H1 (cell line): ENCODE measurements around the gene HMCN1. TPM values are rescaled to one million over a fixed set of nuclear protein-coding genes. Genes with fewer than 3 reads are reported as not detected.

Experiments used
- CTCF ChIA-PET: fragments of 300-600 bp; sonication (Branson Sonifier 250); formaldehyde crosslinking; loops from one replicate; lab custom pipeline; 2021; ENCODE audit not compliant: partially characterized antibody; lab: Charles Lee
- POLR2A ChIA-PET: fragments of 300-600 bp; sonication (Branson Sonifier 250); formaldehyde crosslinking; loops from one replicate; lab custom pipeline; 2021; ENCODE audit warnings: inconsistent platforms; ENCODE audit not compliant: partially characterized antibody; lab: Charles Lee
- DNase-seq, 2 experiments: peaks; one replicate each; pipeline versions ENCODE4 v3.0.0 to v3.0.0-alpha.2; 2010 to 2022; ENCODE audit warnings: low spot score in 2 of 2, low read depth in 1 of 2, mixed read lengths in 1 of 2
- FAIRE-seq: peaks from 2 replicates; lab custom pipeline; 2011; peaks lifted over from hg19 to GRCh38; lab: Jason Lieb, UNC
- H2AFZ ChIP-seq: 2 replicates; pipeline ENCODE4 v1.8.1; 2012; ENCODE audit warnings: low read length, inconsistent platforms
- H2AK5ac ChIP-seq: 2 replicates; pipeline ENCODE4 v1.6.1; 2013; ENCODE audit warnings: low read depth, low read length
- H2BK120ac ChIP-seq: replicated peaks from 2 replicates; pipeline ENCODE3; 2013; ENCODE audit warnings: low read depth, low read length, inconsistent platforms
- H2BK12ac ChIP-seq: 2 replicates; pipeline ENCODE4 v1.6.1; 2013; ENCODE audit warnings: low read depth, low read length
- H2BK15ac ChIP-seq: 2 replicates; pipeline ENCODE4 v1.6.1; 2013; ENCODE audit warnings: low read length
- H2BK20ac ChIP-seq: 2 replicates; pipeline ENCODE4 v1.6.1; 2013; ENCODE audit warnings: low read length
- H2BK5ac ChIP-seq: 2 replicates; pipeline ENCODE4 v1.6.1; 2013; ENCODE audit warnings: low read depth, low read length
- H3K14ac ChIP-seq: 2 replicates; pipeline ENCODE4 v1.6.1; 2013; ENCODE audit warnings: inconsistent platforms; ENCODE audit not compliant: insufficient read length
- H3K18ac ChIP-seq: 2 replicates; pipeline ENCODE4 v1.6.1; 2013; ENCODE audit warnings: low read length; ENCODE audit errors: extremely low read depth
- H3K23ac ChIP-seq: 2 replicates; pipeline ENCODE4 v1.6.1; 2013; ENCODE audit warnings: inconsistent platforms; ENCODE audit not compliant: insufficient read length
- H3K23me2 ChIP-seq: 2 replicates; pipeline ENCODE4 v1.6.1; 2013; ENCODE audit warnings: low read depth, low read length
- H3K27ac ChIP-seq: 2 replicates; pipeline ENCODE4 v1.6.1; 2011; ENCODE audit warnings: low read depth, low read length, inconsistent platforms
- H3K27me3 ChIP-seq, 4 experiments: replicated peaks in 1 of 4; 1 replicate in 1 of 4; 2 replicates in 3 of 4; pipeline versions ENCODE4 v1.6.1 to v1.8.1; 2011 to 2013; ENCODE audit warnings: low read length in 3 of 4, mild to moderate bottlenecking in 3 of 4, inconsistent platforms in 2 of 4, mixed read lengths in 2 of 4, moderate library complexity in 1 of 4; ENCODE audit not compliant: control insufficient read depth in 3 of 4, insufficient read depth in 3 of 4; ENCODE audit errors: extremely low read depth in 1 of 4
- H3K36me3 ChIP-seq, 4 experiments: 2 replicates each; pipeline versions ENCODE4 v1.6.1 to v1.8.1; 2011 to 2013; ENCODE audit warnings: mild to moderate bottlenecking in 4 of 4, low read length in 3 of 4, moderate library complexity in 2 of 4, control low read depth in 1 of 4, inconsistent platforms in 1 of 4; ENCODE audit not compliant: insufficient read depth in 4 of 4, control insufficient read depth in 2 of 4
- H3K4ac ChIP-seq: replicated peaks from 2 replicates; pipeline ENCODE3; 2013; ENCODE audit warnings: low read length, low read depth, mixed read lengths, inconsistent platforms; ENCODE audit not compliant: insufficient read length
- H3K4me1 ChIP-seq, 4 experiments: replicated peaks in 1 of 4; 1 replicate in 1 of 4; 2 replicates in 3 of 4; pipeline versions ENCODE4 v1.6.1 to v1.8.1; 2011 to 2013; ENCODE audit warnings: low read length in 3 of 4, inconsistent platforms in 2 of 4, mixed read lengths in 1 of 4; ENCODE audit not compliant: insufficient read depth in 4 of 4, control insufficient read depth in 3 of 4
- H3K4me2 ChIP-seq, 2 experiments: 2 replicates each; pipeline versions ENCODE4 v1.6.1 to v1.8.1; 2011 to 2013; ENCODE audit warnings: low read depth in 2 of 2, low read length in 2 of 2, control low read depth in 1 of 2, inconsistent platforms in 1 of 2, mild to moderate bottlenecking in 1 of 2; ENCODE audit not compliant: insufficient read depth in 1 of 2
- H3K4me3 ChIP-seq, 4 experiments: fragments of 200-600, 300-600 bp in 1 of 4; sonication (generic), shearing (Covaris generic), sonication (Bioruptor Twin) in 1 of 4; 2 replicates each; pipeline versions ENCODE4 v1.5.1 to v1.8.1; 2011 to 2016; ENCODE audit warnings: low read length in 4 of 4, low read depth in 3 of 4, control low read depth in 2 of 4, inconsistent platforms in 2 of 4, mild to moderate bottlenecking in 2 of 4, mixed read lengths in 1 of 4, moderate library complexity in 1 of 4; ENCODE audit not compliant: insufficient read depth in 2 of 4; ENCODE audit errors: extremely low read depth in 1 of 4
- H3K56ac ChIP-seq: replicated peaks from 2 replicates; pipeline ENCODE3; 2013; ENCODE audit warnings: low read depth, mild to moderate bottlenecking, mixed read lengths, low read length, inconsistent platforms; ENCODE audit not compliant: insufficient read length
- H3K79me1 ChIP-seq: 2 replicates; pipeline ENCODE4 v1.6.1; 2013; ENCODE audit warnings: low read depth, low read length, control low read depth
- H3K79me2 ChIP-seq, 2 experiments: 2 replicates each; pipeline versions ENCODE4 v1.6.1 to v1.8.1; 2012 to 2013; ENCODE audit warnings: low read length in 2 of 2, mild to moderate bottlenecking in 2 of 2, inconsistent platforms in 1 of 2; ENCODE audit not compliant: insufficient read depth in 2 of 2, control insufficient read depth in 1 of 2
- H3K9ac ChIP-seq, 4 experiments: replicated peaks in 1 of 4; 1 replicate in 1 of 4; 2 replicates in 3 of 4; pipeline versions ENCODE4 v1.6.1 to v1.8.1; 2011 to 2013; ENCODE audit warnings: low read depth in 3 of 4, low read length in 3 of 4, control low read depth in 2 of 4, mild to moderate bottlenecking in 2 of 4, moderate library complexity in 2 of 4, inconsistent platforms in 1 of 4; ENCODE audit errors: extremely low read depth in 1 of 4
- H3K9me3 ChIP-seq, 2 experiments: 2 replicates each; pipeline versions ENCODE4 v1.6.1 to v1.8.1; 2012 to 2013; ENCODE audit warnings: mild to moderate bottlenecking in 2 of 2, moderate library complexity in 2 of 2, control low read depth in 1 of 2, inconsistent platforms in 1 of 2, low read depth in 1 of 2, low read length in 1 of 2, mixed read lengths in 1 of 2; ENCODE audit not compliant: insufficient read depth in 2 of 2
- H4K20me1 ChIP-seq, 2 experiments: replicated peaks in 1 of 2; 2 replicates each; pipeline versions ENCODE3 to v1.8.1; 2011 to 2013; ENCODE audit warnings: inconsistent platforms in 2 of 2, low read length in 2 of 2, mild to moderate bottlenecking in 1 of 2; ENCODE audit not compliant: insufficient read depth in 2 of 2, control insufficient read depth in 1 of 2
- H4K5ac ChIP-seq: 2 replicates; pipeline ENCODE4 v1.6.1; 2013; ENCODE audit warnings: low read length, low read depth, mixed read lengths, inconsistent platforms; ENCODE audit not compliant: insufficient read length
- H4K8ac ChIP-seq: 2 replicates; pipeline ENCODE4 v1.8.0; 2013; ENCODE audit warnings: mild to moderate bottlenecking, moderate library complexity, low read length, inconsistent platforms; ENCODE audit not compliant: insufficient read depth; ENCODE audit errors: extremely low read depth
- H4K91ac ChIP-seq: replicated peaks from 2 replicates; pipeline ENCODE3; 2013; ENCODE audit warnings: low read length, mixed read lengths, inconsistent platforms; ENCODE audit not compliant: insufficient read length
- NRF1 ChIP-seq: IDR thresholded peaks from 2 replicates; pipeline ENCODE4 v1.6.1; 2011; ENCODE audit warnings: mild to moderate bottlenecking, low read depth, low read length, improper control_type of control experiment
- TAF1 ChIP-seq: IDR thresholded peaks from 2 replicates; pipeline ENCODE4 v1.6.1; 2011; ENCODE audit warnings: mild to moderate bottlenecking, low read depth, low read length
- TAF7 ChIP-seq: optimal IDR thresholded peaks from 2 replicates; pipeline ENCODE3; 2011; ENCODE audit warnings: low read depth, mild to moderate bottlenecking, inconsistent platforms, low read length, moderate library complexity, borderline replicate concordance
- WGBS, 2 experiments: shearing (Covaris generic) in 1 of 2; methylation state at CpG; one replicate each; pipeline versions ENCODE4 v1.1.6 to v1.1.7; 2013 to 2015; ENCODE audit warnings: low lambda C conversion rate in 2 of 2, mixed read lengths in 2 of 2, inconsistent platforms in 1 of 2, low coverage in 1 of 2, missing lambda C conversion rate in 1 of 2; ENCODE audit not compliant: insufficient replicate concordance in 2 of 2, insufficient coverage in 1 of 2, insufficient read length in 1 of 2; ENCODE audit errors: extremely low coverage in 1 of 2, missing lambda C conversion rate in 1 of 2; 5-methylcytosine and 5-hydroxymethylcytosine counted together
- polyA plus RNA-seq, 7 experiments: library from polyadenylated mRNA; depleted of rRNA in 3 of 7; stranded (reverse) in 5 of 7; unstranded in 2 of 7; fragments of >200 nt in 5 of 7; fragments of 200-250 nt in 2 of 7; gene quantifications; 1 replicate in 5 of 7; 2 replicates in 1 of 7; 4 replicates in 1 of 7; pipeline versions ENCODE4 v1.2.1 to v1.2.3, GENCODE V29; 2011 to 2013; ENCODE audit warnings: missing spikeins in 2 of 7, mixed read lengths in 2 of 7
- total RNA-seq: library from RNA; stranded (reverse); fragmentation: NEBNext Ultra II Directional; extraction: Animal tissue kit (Norgen Biotek cat#: 25700); gene quantifications from 2 replicates; pipeline ENCODE4 v1.2.1, GENCODE V29; 2021

HMCN1 gene
- total and polyA plus RNA-seq, 2 of the 8 experiments (the other 6 are each of a cell fraction or from before 2014, with no cell fraction given), result 13.8 to 14.6 TPM

DNA sequence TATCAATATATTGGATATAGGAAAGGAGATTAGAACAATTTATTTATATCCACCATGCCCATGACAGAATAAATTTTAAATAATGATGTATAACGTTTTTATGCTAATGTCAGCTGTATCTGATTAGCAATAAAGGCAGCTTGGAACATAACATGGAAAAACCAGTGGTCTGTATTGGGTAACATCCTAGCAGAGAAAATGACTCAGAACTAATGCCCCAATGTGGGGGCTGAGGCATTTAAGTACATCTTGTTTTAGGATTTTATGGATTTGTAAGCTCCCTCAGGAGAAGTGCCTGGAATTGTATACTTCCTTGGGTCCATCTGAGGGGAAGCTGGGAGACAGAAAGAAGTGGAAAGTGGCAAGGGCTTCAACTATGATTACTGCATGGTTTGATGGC lies 82.3 kb downstream of the HMCN1 start:
- Histone ChIP-seq H4K20me1 (no peaks in the 10 kb centered on the region), H3K9ac (no peak overlapping the region), H3K4me1 (no peaks in the 10 kb centered on the region; a peak in 1 of 7 replicates), H3K27me3 (no peaks in the 10 kb centered on the region), H2BK5ac (no peak overlapping the region), H3K4ac (no peak overlapping the region), H3K56ac (no peak overlapping the region), H3K18ac (no peak overlapping the region), H2BK15ac (no peak overlapping the region), H3K4me3 (no peak overlapping the region), H4K5ac (no peak overlapping the region), H3K14ac (no peak overlapping the region), H3K79me2 (no peaks in the 10 kb centered on the region), H3K79me1 (no peaks in the 10 kb centered on the region), H2BK20ac (no peak overlapping the region), H2AFZ (no peak overlapping the region), H3K23ac (no peak overlapping the region), H3K27ac (no peak overlapping the region), H2AK5ac (no peak overlapping the region), H4K91ac (no peak overlapping the region), H2BK120ac (no peak overlapping the region), H3K9me3 (no peaks in the 10 kb centered on the region), H3K4me2 (no peak overlapping the region), H2BK12ac (no peak overlapping the region), H3K23me2 (no peaks in the 10 kb centered on the region), H3K36me3 (no peaks in the 10 kb centered on the region), H4K8ac (no peak overlapping the region)
- WGBS, 2 experiments, result 71% methylated on average over 1 of the region's 1 CpG; no CpG with 5 or more reads in 1 of the 2 experiments
- FAIRE-seq (no peak), DNase-seq (no peak)
- ChIA-PET POLR2A (no interaction called here), CTCF (interaction anchor here (0.7 to 1.7 kb wide), 3 partner anchors 96 to 397 kb away, joined by 3 to 9 read pairs (median 6); no protein-coding TSS in a partner anchor)
- TF ChIP-seq TAF1 (no peak), NRF1 (no peak), TAF7 (no peak)
